Lower leg skin (tissue), 3 donors: ENCODE measurements around the gene VASH1.

Source experiments
- CTCF ChIP-seq, 3 donors: fragments of 450-650 bp; IDR thresholded peaks; one replicate each; pipeline ENCODE4 v1.5.1; 2016; ENCODE audit warnings: antibody characterized with exemption in 3 of 3, mild to moderate bottlenecking in 3 of 3, moderate library complexity in 2 of 3
- POLR2A ChIP-seq, 2 donors: fragments of 450-650 bp; IDR thresholded peaks; one replicate each; pipeline ENCODE4 v1.6.1; 2016 to 2017; ENCODE audit warnings: antibody characterized with exemption in 2 of 2, mild to moderate bottlenecking in 1 of 2, moderate library complexity in 1 of 2

DNA sequence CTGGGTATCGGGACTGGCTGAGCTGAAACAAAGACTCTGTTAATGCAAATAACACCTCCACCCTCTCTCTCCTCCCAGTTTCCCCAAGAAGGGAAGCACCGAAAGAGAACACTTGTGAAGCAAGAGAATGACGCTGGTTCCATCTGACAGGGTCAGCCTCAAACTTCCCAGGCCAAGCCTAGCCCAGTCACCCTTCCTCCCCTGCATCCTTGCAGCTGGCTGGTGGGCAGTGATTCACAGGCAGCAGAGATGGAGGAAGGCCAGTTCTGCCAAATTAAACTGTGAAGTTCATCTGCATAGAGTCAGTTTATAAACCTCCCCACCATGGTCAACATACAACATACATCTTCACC, 67.7 kb downstream of the VASH1 start:
- TF ChIP-seq CTCF (IDR thresholded peaks at IDR 0.05), result no peak
- no peak for TF ChIP-seq POLR2A (IDR thresholded peaks at IDR 0.05)
